ENCODE measurements around the gene GABPB2.

The GABPB2 gene

DNA sequence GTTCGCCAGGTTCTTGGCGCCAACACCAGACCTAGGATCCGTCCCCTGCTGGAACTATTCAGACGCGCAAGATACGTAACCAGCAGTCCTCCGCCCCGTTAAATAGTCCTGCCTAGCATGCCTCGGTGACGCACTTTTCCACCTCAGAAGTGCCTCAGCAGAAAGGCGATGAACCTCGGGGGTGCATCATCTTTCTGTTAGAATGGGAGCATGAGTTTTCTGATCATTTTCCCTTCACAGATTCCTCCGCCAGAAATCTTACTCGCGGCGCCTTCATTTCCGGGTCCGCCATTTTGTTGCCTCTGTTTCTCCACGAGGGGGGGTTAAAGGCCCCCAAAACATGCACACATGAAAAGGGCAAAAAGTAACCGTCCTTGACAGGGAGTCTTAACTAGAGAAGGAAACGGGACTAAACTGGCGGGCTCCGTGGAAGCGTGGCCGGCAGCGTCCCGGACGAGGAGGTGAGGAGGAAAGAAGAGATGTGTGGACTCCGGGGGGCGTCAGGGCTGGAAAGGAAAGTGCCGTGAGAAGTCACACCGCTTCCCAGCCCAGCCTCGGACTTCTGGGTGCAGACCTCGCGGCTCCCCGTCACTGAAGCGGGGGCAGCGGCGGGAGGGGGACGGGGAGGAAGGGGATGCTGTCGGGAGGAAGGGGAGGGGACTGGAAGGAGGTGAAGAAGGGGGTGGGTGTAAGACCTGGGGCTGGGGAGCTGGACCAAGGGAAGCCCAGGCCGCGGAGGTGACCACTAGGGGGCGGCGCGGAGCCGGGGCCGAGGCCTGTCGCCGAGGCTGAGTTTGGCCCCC lies at the start of gene GABPB2:
GABPB2 (plus strand) TSS at position 288 of the 803 bp plus-strand sequence. CDS start 17,429 bp downstream, outside the sequence.
- peak; percentile 83 to 89 (median 84) for DNase-seq (ENCODE audit: low read depth in 3 of 3)

DNA sequence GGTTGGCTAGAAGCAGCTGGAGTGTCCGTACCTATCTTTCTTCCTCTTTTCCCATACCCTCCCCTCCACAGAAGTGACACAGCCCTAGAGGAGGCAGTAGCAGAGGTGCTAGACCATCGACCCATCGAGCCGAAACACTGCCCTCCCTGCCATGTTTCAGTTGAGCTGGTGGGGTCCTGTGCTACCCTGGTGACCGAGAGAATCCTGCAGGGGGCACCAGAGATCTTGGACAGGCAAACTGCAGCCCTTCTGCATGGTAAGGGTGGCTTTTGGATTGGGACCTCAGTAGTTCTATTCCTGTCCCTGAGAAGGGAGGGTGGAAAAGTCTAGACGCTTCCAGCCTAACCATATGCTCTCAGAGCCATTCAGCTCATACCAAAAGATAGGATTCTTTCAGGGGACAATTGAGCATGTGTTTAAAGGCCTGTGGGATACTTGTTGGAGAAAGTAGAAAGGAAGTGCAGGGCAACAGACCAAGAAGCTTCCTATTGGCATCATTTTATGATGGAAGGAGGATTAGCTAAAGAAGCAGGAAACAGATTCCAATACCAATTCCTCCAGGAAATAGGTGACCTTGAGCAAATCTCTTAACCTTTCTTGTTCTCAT lies 45.9 kb upstream of the GABPB2 start:
- DNase-seq (ENCODE audit: low read depth in 3 of 3), result peak; percentile 59 to 82 (median 68)

DNA sequence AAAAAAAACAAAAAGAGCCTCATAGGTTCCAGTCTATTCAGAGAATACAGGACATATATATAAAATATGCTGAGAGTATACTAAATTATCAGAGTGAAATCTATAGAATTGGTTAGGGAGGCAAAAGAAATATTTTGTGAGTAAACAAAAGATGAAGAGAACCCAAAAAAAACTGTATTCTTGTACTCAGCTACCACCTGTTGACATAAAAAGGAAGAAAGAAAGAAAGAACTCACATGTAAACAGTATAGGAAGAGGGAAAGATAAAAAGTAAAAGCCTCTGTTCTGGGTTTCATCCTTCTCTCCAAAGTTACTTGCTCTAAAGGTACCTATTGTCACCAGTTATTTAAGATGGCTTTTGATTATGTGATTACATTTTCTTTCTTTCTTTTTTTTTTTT lies 44.1 kb upstream of the GABPB2 start:
- no peak for DNase-seq (ENCODE audit: low read depth in 3 of 3)

DNA sequence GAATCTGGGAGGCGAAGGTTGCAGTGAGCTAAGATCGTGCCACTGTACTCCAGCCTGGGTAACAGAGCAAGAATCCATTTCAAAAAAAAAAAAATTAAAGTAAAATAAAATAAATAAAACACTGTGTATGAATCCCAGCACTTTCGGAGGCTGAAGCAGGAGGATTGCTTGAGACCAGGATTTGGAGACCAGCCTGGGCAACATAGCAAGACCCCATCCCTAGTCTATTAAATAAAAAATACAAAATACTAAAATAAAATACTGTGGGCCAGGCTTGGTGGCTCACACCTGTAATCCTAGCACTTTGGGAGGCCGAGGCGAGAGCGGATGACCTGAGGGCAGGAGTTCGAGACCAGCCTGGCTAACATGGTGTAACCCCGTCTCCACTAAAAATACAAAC lies 38.4 kb upstream of the GABPB2 start:
- DNase-seq (ENCODE audit: low read depth in 3 of 3), result no peak

DNA sequence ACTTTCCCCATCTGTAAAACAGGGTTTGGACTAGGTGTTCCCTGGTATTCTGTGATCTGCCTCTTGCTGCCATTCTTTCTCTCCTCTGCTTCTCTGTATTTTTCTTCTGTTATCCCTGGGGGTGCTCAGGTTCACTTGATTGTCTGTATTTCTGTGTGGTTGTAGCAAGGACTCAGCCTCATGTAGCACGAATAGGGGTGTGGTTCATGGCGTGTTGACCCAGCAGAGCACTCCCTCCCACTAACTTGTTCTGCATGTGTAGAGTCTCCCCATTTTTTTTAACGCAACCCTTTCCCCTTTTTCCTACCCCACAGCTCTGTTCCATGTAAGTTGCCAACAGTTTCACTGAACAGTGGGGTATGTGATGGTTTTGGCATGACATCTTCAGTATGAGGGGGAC lies 35.4 kb upstream of the GABPB2 start:
- no peak for DNase-seq (ENCODE audit: low read depth in 3 of 3)

GRCh38 chr1:151036356-151036755 lies 34.2 kb upstream of the GABPB2 start, which contains the start of gene BNIPL:
TSS of gene BNIPL (plus strand) at chr1:151036586. CDS start at chr1:151036726, 140 bp downstream.
- no peak for DNase-seq (ENCODE audit: low read depth in 3 of 3)

GRCh38 chr1:151037032-151037431 lies 33.5 kb upstream of the GABPB2 start:
- DNase-seq (ENCODE audit: low read depth in 3 of 3), result no peak

DNA sequence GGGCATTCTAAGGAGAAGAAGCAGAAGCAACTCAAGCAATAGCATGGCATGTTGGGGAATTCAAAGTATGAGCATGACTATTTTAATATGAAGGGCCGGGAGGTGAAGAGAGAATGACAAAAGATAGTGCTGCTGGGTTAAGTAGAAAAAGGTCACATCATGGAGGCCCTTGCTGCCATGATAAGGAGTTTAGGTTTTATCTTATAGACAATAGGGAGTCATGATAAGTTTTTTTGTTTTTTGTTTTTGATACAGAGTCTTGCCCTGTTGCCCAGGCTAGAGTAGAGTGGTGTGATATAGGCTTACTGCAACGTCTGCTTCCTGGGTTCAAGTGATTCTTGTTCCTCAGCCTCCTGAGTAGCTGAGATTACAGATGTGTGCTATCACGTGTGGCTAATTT lies 31.0 kb upstream of the GABPB2 start:
- DNase-seq (ENCODE audit: low read depth in 3 of 3), result no peak

DNA sequence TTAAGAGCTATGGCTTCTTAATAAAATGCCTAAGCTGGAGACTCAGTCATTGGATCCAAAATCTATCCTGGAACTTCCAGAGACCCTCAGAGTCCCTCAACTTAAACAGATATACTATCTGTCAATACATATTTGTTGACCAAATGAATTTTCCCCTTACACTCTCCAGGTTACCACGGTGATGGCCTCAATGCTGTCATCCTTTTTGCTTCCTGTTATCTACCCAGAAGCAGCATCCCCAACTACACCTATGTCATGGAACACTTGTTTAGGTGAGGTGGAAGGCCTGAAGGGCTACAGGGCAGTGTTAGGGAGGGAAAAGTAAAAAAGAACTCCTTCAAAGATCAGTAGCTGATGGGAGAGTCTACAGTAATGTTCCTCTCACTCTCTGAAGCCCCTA lies 27.4 kb upstream of the GABPB2 start:
- DNase-seq (ENCODE audit: low read depth in 3 of 3), result no peak

DNA sequence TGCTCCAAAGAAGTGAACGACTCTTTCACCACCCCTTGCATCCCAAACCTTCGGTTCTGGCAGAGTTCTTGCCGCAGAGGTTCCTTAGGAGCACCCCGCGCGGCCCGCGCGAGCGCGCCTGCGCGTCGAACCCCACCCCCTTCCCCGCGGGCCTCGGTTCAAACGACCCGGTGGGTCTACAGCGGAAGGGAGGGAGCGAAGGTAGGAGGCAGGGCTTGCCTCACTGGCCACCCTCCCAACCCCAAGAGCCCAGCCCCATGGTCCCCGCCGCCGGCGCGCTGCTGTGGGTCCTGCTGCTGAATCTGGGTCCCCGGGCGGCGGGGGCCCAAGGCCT lies 23.0 kb upstream of the GABPB2 start, which contains the start of gene C1orf56:
C1orf56 (plus strand) TSS at position 161 of the 334 bp plus-strand sequence; CDS start at position 258, 97 bp downstream.
- DNase-seq (ENCODE audit: low read depth in 3 of 3), result no peak

DNA sequence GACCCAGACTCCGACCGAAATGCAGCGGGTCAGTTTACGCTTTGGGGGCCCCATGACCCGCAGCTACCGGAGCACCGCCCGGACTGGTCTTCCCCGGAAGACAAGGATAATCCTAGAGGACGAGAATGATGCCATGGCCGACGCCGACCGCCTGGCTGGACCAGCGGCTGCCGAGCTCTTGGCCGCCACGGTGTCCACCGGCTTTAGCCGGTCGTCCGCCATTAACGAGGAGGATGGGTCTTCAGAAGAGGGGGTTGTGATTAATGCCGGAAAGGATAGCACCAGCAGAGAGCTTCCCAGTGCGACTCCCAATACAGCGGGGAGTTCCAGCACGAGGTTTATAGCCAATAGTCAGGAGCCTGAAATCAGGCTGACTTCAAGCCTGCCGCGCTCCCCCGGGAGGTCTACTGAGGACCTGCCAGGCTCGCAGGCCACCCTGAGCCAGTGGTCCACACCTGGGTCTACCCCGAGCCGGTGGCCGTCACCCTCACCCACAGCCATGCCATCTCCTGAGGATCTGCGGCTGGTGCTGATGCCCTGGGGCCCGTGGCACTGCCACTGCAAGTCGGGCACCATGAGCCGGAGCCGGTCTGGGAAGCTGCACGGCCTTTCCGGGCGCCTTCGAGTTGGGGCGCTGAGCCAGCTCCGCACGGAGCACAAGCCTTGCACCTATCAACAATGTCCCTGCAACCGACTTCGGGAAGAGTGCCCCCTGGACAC lies 22.5 kb upstream of the GABPB2 start:
- no peak for DNase-seq (ENCODE audit: low read depth in 3 of 3)

- DNase-seq (ENCODE audit: low read depth in 3 of 3), result no peak
Observed at GRCh38 chr1:151048645-151049032, 21.9 kb upstream of the GABPB2 start.

DNA sequence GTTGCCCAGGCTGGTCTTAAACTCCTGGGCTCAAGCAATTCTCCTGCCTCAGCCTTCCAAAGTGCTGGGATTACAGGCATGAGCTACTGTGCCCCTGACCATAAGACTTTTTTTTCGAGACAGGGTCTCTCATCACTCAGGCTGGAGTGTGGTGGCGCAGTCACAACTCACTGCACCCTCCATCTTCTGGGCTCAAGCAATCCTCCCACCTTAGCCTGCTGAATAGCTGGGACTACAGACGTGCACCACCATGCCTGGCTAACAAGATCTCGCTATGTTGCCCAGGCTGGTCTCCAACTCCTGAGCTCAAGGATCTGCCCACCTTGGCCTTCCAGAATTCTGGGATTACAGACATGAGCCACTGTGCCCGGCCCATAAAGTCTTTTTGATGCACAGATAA lies 21.1 kb upstream of the GABPB2 start:
- no peak for DNase-seq (ENCODE audit: low read depth in 3 of 3)

DNA sequence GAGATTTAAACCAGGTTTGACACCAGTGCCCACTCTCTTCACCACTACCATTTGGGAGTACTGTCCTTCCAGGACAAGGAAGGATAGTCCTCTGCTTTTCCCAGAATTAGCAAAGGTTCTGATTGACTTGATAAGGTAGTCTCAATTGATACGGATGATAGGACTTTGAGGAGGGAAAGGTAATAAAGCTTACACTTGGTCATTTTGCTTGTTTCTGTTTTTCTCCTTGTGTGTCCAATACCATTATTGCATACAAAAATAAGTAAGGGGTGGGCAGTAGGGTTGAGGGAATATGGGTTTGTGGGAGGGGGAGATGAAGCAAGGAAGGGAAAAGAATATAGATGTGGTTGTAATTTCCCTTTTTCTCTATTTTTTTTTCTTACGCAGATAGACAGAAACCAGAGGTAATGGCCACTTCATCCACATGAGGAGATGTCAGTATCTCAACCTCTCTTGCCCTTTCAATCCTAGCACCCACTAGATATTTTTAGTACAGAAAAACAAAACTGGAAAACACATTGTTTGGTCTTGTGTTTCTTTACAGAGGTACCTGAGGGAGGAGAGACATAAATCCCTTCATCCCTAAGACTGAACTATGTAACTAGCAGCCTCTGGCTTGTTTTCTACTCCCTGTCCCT lies 20.4 kb upstream of the GABPB2 start:
- no peak for DNase-seq (ENCODE audit: low read depth in 3 of 3)

GRCh38 chr1:151051356-151052009 lies 19.1 kb upstream of the GABPB2 start:
- DNase-seq (ENCODE audit: low read depth in 3 of 3), result no peak

GRCh38 chr1:151054971-151055547 lies 15.5 kb upstream of the GABPB2 start:
- DNase-seq (ENCODE audit: low read depth in 3 of 3), result no peak

GRCh38 chr1:151055581-151055980 lies 15.0 kb upstream of the GABPB2 start:
- DNase-seq (ENCODE audit: low read depth in 3 of 3), result no peak

GRCh38 chr1:151056149-151056548 lies 14.4 kb upstream of the GABPB2 start:
- DNase-seq (ENCODE audit: low read depth in 3 of 3), result no peak

- no peak for DNase-seq (ENCODE audit: low read depth in 3 of 3)
Observed at GRCh38 chr1:151058692-151059091, 11.9 kb upstream of the GABPB2 start.

DNA sequence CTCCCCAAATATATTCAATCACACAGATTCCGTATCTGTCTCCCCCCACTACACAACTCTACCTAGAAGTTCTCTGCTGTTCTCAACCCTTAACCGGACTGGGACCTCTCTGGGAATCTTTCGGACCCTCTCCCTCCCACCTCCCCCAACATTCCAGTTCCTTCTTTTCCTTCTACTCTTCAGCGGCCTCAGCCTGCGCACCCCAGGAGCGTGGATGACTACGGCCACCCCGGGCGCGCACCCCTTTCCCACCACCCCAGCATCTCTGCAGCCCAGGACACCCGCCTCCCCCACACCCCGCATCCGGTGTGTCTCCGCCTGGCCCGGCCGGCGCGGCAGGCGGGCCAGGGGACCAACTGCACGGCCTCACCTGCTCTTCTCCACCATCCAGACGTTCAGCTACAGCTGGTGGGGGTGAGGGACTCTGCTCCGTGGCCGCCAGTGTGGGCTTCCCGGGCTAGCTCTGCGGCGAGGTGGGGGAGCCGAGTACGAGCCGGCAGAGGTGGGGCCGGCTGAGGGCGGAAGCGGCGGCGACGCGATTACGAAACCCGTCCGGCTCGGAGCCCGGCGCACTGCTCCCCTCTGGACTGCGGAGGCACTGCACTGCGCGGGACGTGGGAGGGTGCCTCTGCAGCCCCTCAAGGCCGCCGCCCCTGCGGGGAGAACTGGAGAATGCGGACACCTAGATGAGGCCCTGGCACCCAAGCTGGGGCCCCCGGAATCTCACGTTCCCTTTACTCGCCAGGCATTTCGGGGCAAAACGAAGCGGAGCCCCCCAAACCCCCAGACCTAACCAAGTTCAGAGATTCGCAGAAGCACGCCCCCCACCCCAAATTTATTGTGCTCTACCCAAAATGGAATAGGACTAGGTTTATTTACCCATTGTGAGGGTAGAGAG lies 11.2 kb upstream of the GABPB2 start, which contains the start of gene CDC42SE1:
CDC42SE1 (minus strand) TSS at position 514 of the 898 bp plus-strand sequence. CDS start 3,892 bp downstream, outside the sequence.
- DNase-seq (ENCODE audit: low read depth in 3 of 3), result peak; percentile 57 to 78 (median 74)

All from stimulated activated CD4-positive, alpha-beta T cell treated with anti-CD3 and anti-CD28 coated beads, TNF-alpha, amount 100 ng/mL, for 48 hours (primary cell).